GM19351 (cell line): ENCODE measurements around the gene NUP62CL.
A peak's percentile ranks its signal among the peaks of the same experiment; 100 is the strongest.

Experiments used
- ATAC-seq: cut with Tn5 transposase; IDR thresholded peaks from one replicate; pipeline ENCODE4 v1.9.1; 2021; ENCODE audit warnings: mild to moderate bottlenecking, moderate library complexity; ENCODE audit not compliant: unreplicated experiment

NUP62CL gene

GRCh38 chrX:107154787-107155620, 51.2 kb downstream of the NUP62CL start:
- ATAC-seq = no peak

GRCh38 chrX:107153005-107153404, 53.2 kb downstream of the NUP62CL start:
- no peak for ATAC-seq

- ATAC-seq = no peak
Observed at GRCh38 chrX:107146670-107147069, 59.6 kb downstream of the NUP62CL start.

GRCh38 chrX:107135965-107136307, 70.3 kb downstream of the NUP62CL start:
- ATAC-seq = no peak

GRCh38 chrX:107135049-107135964, 70.9 kb downstream of the NUP62CL start:
- no peak for ATAC-seq

- no peak for ATAC-seq
Observed at GRCh38 chrX:107123750-107124149, 82.5 kb downstream of the NUP62CL start.

- ATAC-seq = no peak
Observed at GRCh38 chrX:107119283-107119682, 87.0 kb downstream of the NUP62CL start.

GRCh38 chrX:107118322-107119147, 87.7 kb downstream of the NUP62CL start, which contains the start of gene RBM41:
TSS of gene RBM41 (minus strand) at chrX:107118822. CDS start at chrX:107118773, 49 bp downstream.
- peak; percentile 99 for ATAC-seq

- ATAC-seq = no peak
Observed at GRCh38 chrX:107117993-107118321, 88.3 kb downstream of the NUP62CL start.

GRCh38 chrX:107107459-107107858, 98.8 kb downstream of the NUP62CL start:
- ATAC-seq = no peak

- no peak for ATAC-seq
Observed at GRCh38 chrX:107102980-107103379, 103.3 kb downstream of the NUP62CL start.

- no peak for ATAC-seq
Observed at GRCh38 chrX:107076158-107076557, 130.1 kb downstream of the NUP62CL start.
